Naive thymus-derived CD4-positive, alpha-beta T cell (primary cell): ENCODE results near the gene LGALS7B. TPM values are rescaled to one million over a fixed set of nuclear protein-coding genes. Genes with fewer than 3 reads are reported as not detected.
"Not testable (repeated sequence)": the region's sequence is repeated elsewhere in the genome, so short reads cannot be mapped to it uniquely, and the experiment has no call there.

Source experiments
- ATAC-seq: fragments of 150-1000 bp; cut with Tn5 transposase; 2 replicates; pipeline ENCODE4 v1.10.0; 2021; ENCODE audit warnings: mild to moderate bottlenecking, moderate library complexity
- CTCF ChIA-PET: fragments of 350-600 bp; sonication (Branson Sonifier 250); formaldehyde crosslinking; loops from one replicate; lab custom pipeline; 2021; ENCODE audit warnings: antibody characterized with exemption; lab: Charles Lee
- POLR2A ChIA-PET: fragments of 350-600 bp; sonication (Branson Sonifier 250); formaldehyde crosslinking; loops from one replicate; lab custom pipeline; 2021; ENCODE audit warnings: antibody characterized with exemption, inconsistent platforms; lab: Charles Lee
- DNase-seq, 9 donors: peaks; one replicate each; pipeline versions ENCODE4 v3.0.0 to v3.0.0-alpha.2; 2020 to 2022; ENCODE audit warnings: mixed read lengths in 1 of 9
- H3K27ac ChIP-seq: one replicate; pipeline ENCODE4 v1.7.0; 2013; ENCODE audit warnings: mild to moderate bottlenecking, low read depth, low read length, moderate library complexity
- H3K27me3 ChIP-seq, 2 donors: one replicate each; pipeline ENCODE4 v1.7.0; 2013; ENCODE audit warnings: low read length in 2 of 2, mild to moderate bottlenecking in 2 of 2, moderate library complexity in 2 of 2; ENCODE audit not compliant: control insufficient read depth in 2 of 2, insufficient read depth in 2 of 2
- H3K36me3 ChIP-seq, 3 experiments: 1 replicate in 2 of 3; 2 replicates in 1 of 3; pipeline ENCODE4 v1.7.0; 2013; ENCODE audit warnings: low read length in 3 of 3, mild to moderate bottlenecking in 3 of 3, moderate library complexity in 1 of 3; ENCODE audit not compliant: insufficient read depth in 3 of 3, control insufficient read depth in 2 of 3
- H3K4me1 ChIP-seq, 2 donors: one replicate each; pipeline ENCODE4 v1.7.0; 2013; ENCODE audit warnings: low read length in 2 of 2, mild to moderate bottlenecking in 2 of 2, moderate library complexity in 1 of 2; ENCODE audit not compliant: control insufficient read depth in 2 of 2, insufficient read depth in 2 of 2
- H3K4me3 ChIP-seq: 2 replicates; pipeline ENCODE4 v1.7.0; 2013; ENCODE audit warnings: mild to moderate bottlenecking, low read length
- H3K9me3 ChIP-seq, 3 experiments: 1 replicate in 2 of 3; 2 replicates in 1 of 3; pipeline ENCODE4 v1.7.0; 2013; ENCODE audit warnings: low read length in 3 of 3; ENCODE audit not compliant: control insufficient read depth in 2 of 3
- H3K27ac Mint-ChIP-seq, 9 donors: one replicate each; pipeline ENCODE4 v1.8.0; 2020 to 2022; ENCODE audit warnings: mixed read lengths in 9 of 9, mild to moderate bottlenecking in 8 of 9, moderate library complexity in 5 of 9, inconsistent platforms in 2 of 9
- H3K27me3 Mint-ChIP-seq, 5 donors: one replicate each; pipeline ENCODE4 v1.8.0; 2021 to 2022; ENCODE audit warnings: mixed read lengths in 5 of 5, mild to moderate bottlenecking in 1 of 5
- H3K36me3 Mint-ChIP-seq, 5 donors: one replicate each; pipeline ENCODE4 v1.8.0; 2020 to 2022; ENCODE audit warnings: mixed read lengths in 5 of 5, mild to moderate bottlenecking in 3 of 5, inconsistent platforms in 1 of 5
- H3K4me1 Mint-ChIP-seq, 7 donors: one replicate each; pipeline ENCODE4 v1.8.0; 2020 to 2022; ENCODE audit warnings: mixed read lengths in 7 of 7, mild to moderate bottlenecking in 3 of 7, inconsistent platforms in 1 of 7
- H3K4me3 Mint-ChIP-seq, 10 donors: one replicate each; pipeline ENCODE4 v1.8.0; 2020 to 2022; ENCODE audit warnings: mild to moderate bottlenecking in 10 of 10, mixed read lengths in 10 of 10, moderate library complexity in 6 of 10, inconsistent platforms in 2 of 10
- H3K9me3 Mint-ChIP-seq, 11 donors: one replicate each; pipeline ENCODE4 v1.8.0; 2020 to 2022; ENCODE audit warnings: mixed read lengths in 11 of 11, mild to moderate bottlenecking in 4 of 11, inconsistent platforms in 1 of 11, moderate library complexity in 1 of 11
- intact Hi-C, 2 donors: fragments of 100-400 bp; cut with micrococcal nuclease; formaldehyde crosslinking; loops; one replicate each; pipeline ENCODE4 v1.15.1; 2023
- polyA plus RNA-seq, 2 donors: library from polyadenylated mRNA; unstranded; fragments of 300-500 nt; fragmentation: Illumina TruSeq; gene quantifications; one replicate each; pipeline ENCODE4 v1.2.3, GENCODE V29; 2021
- total RNA-seq, 6 experiments: library from RNA in 5 of 6; stranded (reverse) in 5 of 6; gene quantifications; 1 replicate in 5 of 6; 2 replicates in 1 of 6; pipeline ENCODE4 v1.2.3 and lab custom pipeline; 2021 to 2026

LGALS7B gene
- total and polyA plus RNA-seq, 7 experiments from 2014 or later: not detected

DNA sequence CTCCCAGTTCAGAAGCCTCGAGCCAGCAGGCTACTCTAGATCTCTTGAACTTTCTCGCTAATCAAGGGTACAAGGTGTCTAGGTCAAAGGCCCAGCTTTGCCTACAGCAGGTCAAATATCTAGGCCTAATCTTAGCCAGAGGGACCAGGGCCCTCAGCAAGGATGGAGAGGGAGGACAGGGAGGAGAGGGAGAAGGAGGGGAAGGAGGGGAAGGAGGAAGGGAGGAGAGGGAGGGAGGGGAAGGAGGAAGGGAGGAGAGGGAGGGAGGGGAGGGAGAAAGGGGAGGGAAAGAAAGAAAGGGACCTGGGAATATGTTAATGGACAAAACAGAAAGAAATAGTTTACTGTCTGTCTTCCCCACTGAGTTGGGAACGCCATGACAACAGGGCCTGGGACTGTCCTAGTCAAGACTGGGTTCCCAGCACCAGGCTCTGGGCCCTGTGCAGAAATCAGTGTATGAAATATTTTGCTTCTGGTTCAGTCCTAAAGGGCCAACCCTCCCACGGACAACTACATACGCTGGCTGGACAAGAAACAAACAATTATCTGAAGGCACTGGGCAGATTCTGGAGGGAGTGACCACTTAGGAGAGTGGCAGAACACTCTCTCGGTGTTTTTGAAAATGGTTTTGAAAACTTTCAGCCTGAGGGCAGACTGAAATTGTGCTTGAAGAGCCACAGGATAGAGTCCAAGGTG lies 38.0 kb downstream of the LGALS7B start:
- POLR2A ChIA-PET: interaction anchor here (1.5 kb wide), 1 partner anchor 11 kb away, joined by 5 read pairs; no protein-coding TSS in a partner anchor
- DNase-seq (no peak), ATAC-seq (no peak)
- H3K27ac ChIP-seq: no peak overlapping the region
- Mint-ChIP-seq H3K4me3 (peak overlapping the region in 3 of 10 donors; percentile 9 to 53 (median 41)), H3K27me3 (no peaks in the 10 kb centered on the region), H3K27ac (peak overlapping the region in 2 of 9 donors; percentile 33 to 49), H3K9me3 (peaks cover 0 to 5% (median 0%) of the 10 kb centered on the region in 11 donors), H3K4me1 (peaks cover 27 to 72% (median 58%) of the 10 kb centered on the region in 7 donors), H3K36me3 (peaks cover 5 to 44% (median 21%) of the 10 kb centered on the region in 5 donors)
- H3K4me3 ChIP-seq: no peak overlapping the region
- intact Hi-C loops: no loop called here
- peaks cover 8 to 17% of the 10 kb centered on the region in 2 donors for H3K4me1 ChIP-seq
- H3K9me3 ChIP-seq: no peaks in the 10 kb centered on the region
- no peaks in the 10 kb centered on the region for H3K27me3 ChIP-seq
- peaks cover 12 to 48% (median 15%) of the 10 kb centered on the region in 3 experiments for H3K36me3 ChIP-seq
- CTCF ChIA-PET: no interaction called here

DNA sequence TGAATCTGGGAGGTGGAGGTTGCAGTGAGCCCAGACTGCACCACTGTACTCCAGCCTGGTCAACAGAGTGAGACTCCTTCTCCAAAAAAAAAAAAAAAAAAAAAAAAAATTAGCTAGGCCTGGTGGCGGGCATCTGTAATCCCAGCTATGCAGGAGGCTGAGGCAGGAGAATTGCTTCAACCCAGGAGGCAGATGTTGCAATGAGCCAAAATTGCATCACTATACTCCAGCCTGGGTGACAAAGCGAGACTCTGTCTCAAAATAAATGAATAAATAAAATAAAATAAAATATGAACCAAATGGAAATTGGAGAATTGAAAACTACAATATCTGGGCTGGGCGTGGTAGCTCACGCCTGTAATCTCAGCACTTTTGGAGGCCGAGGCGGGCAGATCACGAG lies 40.2 kb downstream of the LGALS7B start:
- H3K36me3 Mint-ChIP-seq: peaks cover 0 to 25% (median 8%) of the 10 kb centered on the region in 5 donors
- ATAC-seq, DNase-seq, H3K4me3 ChIP-seq, H3K9me3 ChIP-seq, H3K27ac ChIP-seq, CTCF ChIA-PET, H3K27me3 ChIP-seq, H3K27me3 Mint-ChIP-seq, intact Hi-C loops, H3K9me3 Mint-ChIP-seq, H3K27ac Mint-ChIP-seq: not testable (repeated sequence)
- peak overlapping the region in 1 of 10 donors; percentile 91 for H3K4me3 Mint-ChIP-seq
- peaks cover 12 to 21% of the 10 kb centered on the region in 2 donors for H3K4me1 ChIP-seq
- peaks cover 12 to 40% (median 15%) of the 10 kb centered on the region in 3 experiments for H3K36me3 ChIP-seq
- POLR2A ChIA-PET: interaction anchor here (1.2 kb wide), 2 partner anchors 20 to 60 kb away, joined by 3 read pairs; partner anchors contain the start of gene HNRNPL
- H3K4me1 Mint-ChIP-seq: peaks cover 25 to 65% (median 48%) of the 10 kb centered on the region in 7 donors

DNA sequence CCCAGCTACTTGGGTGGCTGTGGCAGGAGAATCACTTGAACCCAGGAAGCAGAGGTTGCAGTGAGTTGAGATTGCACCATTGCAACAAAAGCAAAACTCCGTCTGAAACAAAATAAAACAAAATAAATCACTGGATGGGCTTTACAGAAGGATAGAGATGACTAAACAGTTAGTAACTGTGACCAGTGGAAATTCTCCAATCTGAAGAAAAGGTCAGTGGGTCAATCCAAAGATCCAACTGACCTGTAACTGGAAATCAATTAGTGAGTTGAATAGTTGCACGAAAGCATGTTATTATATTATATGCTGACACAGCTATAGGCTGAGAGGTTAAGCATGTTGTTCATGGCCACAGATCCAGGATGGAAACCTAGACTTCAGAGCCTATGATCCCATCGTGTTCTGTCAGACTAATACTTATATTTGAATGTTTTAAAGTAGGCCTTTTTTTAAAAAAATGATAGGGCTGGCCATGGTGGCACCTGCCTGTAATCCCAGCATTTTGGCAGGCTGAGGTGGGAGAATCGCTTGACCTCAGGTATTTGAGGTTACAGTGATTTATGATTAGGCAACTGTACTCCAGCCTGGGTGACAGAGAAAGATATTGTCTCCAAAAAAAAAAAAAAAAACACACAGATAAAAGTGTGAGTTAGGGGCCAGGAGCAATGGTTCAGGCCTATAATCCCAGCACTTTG lies 41.2 kb downstream of the LGALS7B start:
- Mint-ChIP-seq H3K4me1 (peaks cover 15 to 61% (median 39%) of the 10 kb centered on the region in 7 donors), H3K4me3 (peak overlapping the region; percentile 90 to 97 (median 94)), H3K27ac (peak overlapping the region in 7 of 9 donors; percentile 49 to 97 (median 93)), H3K36me3 (peaks cover 0 to 23% (median 6%) of the 10 kb centered on the region in 5 donors), H3K27me3 (no peaks in the 10 kb centered on the region), H3K9me3 (no peaks in the 10 kb centered on the region)
- Histone ChIP-seq H3K27me3 (no peaks in the 10 kb centered on the region), H3K4me1 (peaks cover 12 to 21% of the 10 kb centered on the region in 2 donors), H3K9me3 (no peaks in the 10 kb centered on the region), H3K4me3 (peak overlapping the region; percentile 80), H3K36me3 (peaks cover 12 to 40% (median 15%) of the 10 kb centered on the region in 3 experiments), H3K27ac (no peak overlapping the region)
- no peak for ATAC-seq
- POLR2A ChIA-PET: interaction anchor here (0.9 to 3.6 kb wide), 6 partner anchors 14 to 100 kb away, joined by 3 to 34 read pairs (median 6); partner anchors contain the start of genes HNRNPL, MRPS12 and SARS2
- CTCF ChIA-PET: interaction anchor here (1.1 kb wide), 2 partner anchors 58 to 99 kb away, joined by 3 read pairs; no protein-coding TSS in a partner anchor
- no peak for DNase-seq
- intact Hi-C loops: loop anchor here (2.0 to 5.0 kb wide), 8 partner anchors 37 to 513 kb away; partner anchors contain the start of genes FAM98C (in 1 of the 2), KCNK6 (in 1 of the 2), RINL (in 1 of the 2) and YIF1B (in 1 of the 2)

DNA sequence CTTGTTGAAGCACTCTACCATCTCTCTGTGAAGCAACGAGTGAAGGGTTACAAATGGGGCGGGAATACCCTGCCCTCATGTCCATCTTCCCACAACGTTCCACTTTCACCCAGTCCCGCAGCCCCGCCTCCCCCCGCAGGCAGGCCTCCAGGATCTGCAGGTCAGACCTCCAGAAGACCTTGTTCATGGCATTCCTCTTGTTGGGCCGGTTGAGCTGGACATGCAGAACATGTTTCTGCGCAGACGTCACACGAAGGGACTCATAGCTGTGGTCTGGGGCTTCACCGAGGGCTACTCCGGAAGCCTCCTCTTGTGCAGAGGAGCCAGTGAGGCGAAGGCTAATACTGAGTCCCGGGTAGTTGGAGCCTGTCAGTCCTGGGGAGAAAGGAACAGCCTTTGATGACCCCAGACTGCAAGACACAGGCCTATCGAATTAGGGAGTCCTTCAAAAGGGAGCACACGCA lies 42.2 kb downstream of the LGALS7B start:
- H3K36me3 ChIP-seq: peaks cover 12 to 46% (median 19%) of the 10 kb centered on the region in 3 experiments
- intact Hi-C loops: loop anchor here (1.0 to 5.0 kb wide), 15 partner anchors 11 to 514 kb away; partner anchors contain the start of genes MRPS12 (in 2 of the 2), NFKBIB (in 2 of the 2), SARS2 (in 2 of the 2) and SIRT2 (in 2 of the 2)
- H3K27ac ChIP-seq: peak overlapping the region; percentile 84
- ChIA-PET POLR2A (interaction anchor here (0.6 to 3.6 kb wide), 16 partner anchors 9 to 624 kb away, joined by 3 to 34 read pairs (median 6); partner anchors contain the start of genes HNRNPL, MRPS12, RINL and SARS2), CTCF (interaction anchor here (1.1 kb wide), 2 partner anchors 57 to 98 kb away, joined by 3 read pairs; no protein-coding TSS in a partner anchor)
- H3K4me3 ChIP-seq: peak overlapping the region; percentile 80
- H3K27ac Mint-ChIP-seq: peak overlapping the region; percentile 78 to 97 (median 92)
- no peaks in the 10 kb centered on the region for H3K9me3 ChIP-seq
- H3K4me1 Mint-ChIP-seq: peaks cover 14 to 54% (median 38%) of the 10 kb centered on the region in 7 donors
- H3K27me3 Mint-ChIP-seq: no peaks in the 10 kb centered on the region
- peak in 1 of 9 donors; percentile 48 for DNase-seq
- H3K4me1 ChIP-seq: peaks cover 12 to 21% of the 10 kb centered on the region in 2 donors
- peaks cover 0 to 26% (median 6%) of the 10 kb centered on the region in 5 donors for H3K36me3 Mint-ChIP-seq
- no peaks in the 10 kb centered on the region for H3K27me3 ChIP-seq
- ATAC-seq: peak; percentile 20
- H3K9me3 Mint-ChIP-seq: no peaks in the 10 kb centered on the region
- H3K4me3 Mint-ChIP-seq: peak overlapping the region; percentile 90 to 97 (median 94)

DNA sequence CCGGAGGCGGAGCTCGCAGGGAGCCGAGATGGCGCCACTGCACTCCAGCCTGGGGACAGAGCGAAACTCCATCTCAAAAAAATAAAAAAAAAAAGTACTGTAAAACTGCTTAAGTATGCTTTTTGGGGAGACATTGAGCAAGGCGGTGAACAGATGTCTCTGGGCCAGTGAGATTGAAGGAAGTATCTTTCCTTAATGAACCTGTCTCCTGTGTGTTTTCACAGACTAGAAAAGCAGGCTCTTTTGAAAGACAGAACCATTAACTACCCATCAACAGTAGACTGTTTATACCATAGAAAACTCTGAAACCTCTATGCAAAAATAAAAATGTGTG lies 44.1 kb downstream of the LGALS7B start:
- Histone ChIP-seq H3K9me3 (no peaks in the 10 kb centered on the region), H3K27ac (no peak overlapping the region), H3K4me3 (no peak overlapping the region), H3K4me1 (peaks cover 12 to 21% of the 10 kb centered on the region in 2 donors), H3K36me3 (peaks cover 22 to 46% (median 29%) of the 10 kb centered on the region in 3 experiments), H3K27me3 (no peaks in the 10 kb centered on the region)
- intact Hi-C loops: loop anchor here (5.0 kb wide), 4 partner anchors 34 to 516 kb away; partner anchors contain the start of genes KCNK6 (in 1 of the 2) and YIF1B (in 1 of the 2)
- no peaks in the 10 kb centered on the region for H3K27me3 Mint-ChIP-seq
- H3K9me3 Mint-ChIP-seq: peaks cover 0 to 3% (median 0%) of the 10 kb centered on the region in 11 donors
- H3K4me3 Mint-ChIP-seq: no peak overlapping the region
- DNase-seq (no peak), ATAC-seq (no peak)
- peaks cover 0 to 26% (median 13%) of the 10 kb centered on the region in 5 donors for H3K36me3 Mint-ChIP-seq
- POLR2A ChIA-PET: interaction anchor here (0.6 to 3.6 kb wide), 7 partner anchors 8 to 97 kb away, joined by 3 to 34 read pairs (median 8); partner anchors contain the start of genes HNRNPL, MRPS12 and SARS2
- CTCF ChIA-PET: no interaction called here
- H3K4me1 Mint-ChIP-seq: peaks cover 12 to 35% (median 30%) of the 10 kb centered on the region in 7 donors
- peak overlapping the region in 3 of 9 donors; percentile 33 to 70 (median 56) for H3K27ac Mint-ChIP-seq
